Smooth muscle cell (in vitro differentiated cells): ENCODE data around the gene NPC1L1. TPM values are rescaled to one million over a fixed set of nuclear protein-coding genes. Genes with fewer than 3 reads are reported as not detected.

ENCODE experiments used
- DNase-seq: peaks from one replicate; lab custom pipeline; 2025; ENCODE audit not compliant: unreplicated experiment; lab: John Stamatoyannopoulos, UW
- H2AFZ ChIP-seq: fragments of 200-600 bp; sonication (generic); 2 replicates; pipeline ENCODE4 v1.6.0; 2016; ENCODE audit warnings: antibody characterized with exemption, low read depth, mild to moderate bottlenecking
- H3F3A ChIP-seq: fragments of 200-600 bp; sonication (generic); 2 replicates; pipeline ENCODE4 v1.6.0; 2017; ENCODE audit warnings: antibody characterized with exemption, low read depth
- H3K27ac ChIP-seq: fragments of 200-600 bp; sonication (generic); 2 replicates; pipeline ENCODE4 v1.5.1; 2016; ENCODE audit warnings: low read depth, mild to moderate bottlenecking
- H3K27me3 ChIP-seq: fragments of 200-600 bp; sonication (generic); 2 replicates; pipeline ENCODE4 v1.6.1; 2016; ENCODE audit warnings: low read depth, mild to moderate bottlenecking
- H3K36me3 ChIP-seq: fragments of 200-600 bp; sonication (generic); 2 replicates; pipeline ENCODE4 v1.5.1; 2016; ENCODE audit warnings: low read depth
- H3K4me1 ChIP-seq: fragments of 200-600 bp; sonication (generic); 2 replicates; pipeline ENCODE4 v1.5.1; 2016; ENCODE audit warnings: low read depth
- H3K4me2 ChIP-seq: fragments of 200-600 bp; sonication (generic); 2 replicates; pipeline ENCODE4 v1.6.0; 2016; ENCODE audit warnings: mild to moderate bottlenecking
- H3K4me3 ChIP-seq: fragments of 200-600 bp; sonication (generic); 2 replicates; pipeline ENCODE4 v1.5.1; 2016; ENCODE audit warnings: mild to moderate bottlenecking
- H3K79me2 ChIP-seq: fragments of 200-600 bp; sonication (generic); 2 replicates; pipeline ENCODE4 v1.6.0; 2016; ENCODE audit warnings: low read depth, mild to moderate bottlenecking
- H3K9ac ChIP-seq: fragments of 200-600 bp; sonication (generic); 2 replicates; pipeline ENCODE4 v1.6.0; 2016; ENCODE audit warnings: low read depth
- H3K9me3 ChIP-seq: fragments of 200-600 bp; sonication (generic); replicated peaks from 2 replicates; pipeline ENCODE4 v1.5.1; 2016; ENCODE audit warnings: low read depth
- H4K20me1 ChIP-seq: fragments of 200-600 bp; sonication (generic); 2 replicates; pipeline ENCODE4 v1.6.0; 2016; ENCODE audit warnings: low read depth
- WGBS: methylation state at CpG from one replicate; pipeline ENCODE4 v1.1.7; 2016; ENCODE audit warnings: low lambda C conversion rate; 5-methylcytosine and 5-hydroxymethylcytosine counted together
- polyA plus RNA-seq: library from polyadenylated mRNA; unstranded; fragments of >200 nt; fragmentation: Nextera tagmentation; extraction: Ambion mirVana; gene quantifications from 2 replicates; pipeline ENCODE4 v1.2.1, GENCODE V29; 2016
- total RNA-seq: library from RNA; depleted of rRNA; stranded (reverse); fragments of >200 nt; gene quantifications from 2 replicates; pipeline ENCODE4 v1.2.3, GENCODE V29; 2014
- TF ChIP-seq, protein P1 (sequence below): fragments of 200-600 bp; sonication (generic); IDR thresholded peaks from 2 replicates; pipeline ENCODE4 v1.5.1; 2017; ENCODE audit warnings: borderline replicate concordance, mild to moderate bottlenecking, antibody characterized with exemption; ENCODE audit not compliant: insufficient read depth, poor library complexity, severe bottlenecking

Gene NPC1L1, protein sequence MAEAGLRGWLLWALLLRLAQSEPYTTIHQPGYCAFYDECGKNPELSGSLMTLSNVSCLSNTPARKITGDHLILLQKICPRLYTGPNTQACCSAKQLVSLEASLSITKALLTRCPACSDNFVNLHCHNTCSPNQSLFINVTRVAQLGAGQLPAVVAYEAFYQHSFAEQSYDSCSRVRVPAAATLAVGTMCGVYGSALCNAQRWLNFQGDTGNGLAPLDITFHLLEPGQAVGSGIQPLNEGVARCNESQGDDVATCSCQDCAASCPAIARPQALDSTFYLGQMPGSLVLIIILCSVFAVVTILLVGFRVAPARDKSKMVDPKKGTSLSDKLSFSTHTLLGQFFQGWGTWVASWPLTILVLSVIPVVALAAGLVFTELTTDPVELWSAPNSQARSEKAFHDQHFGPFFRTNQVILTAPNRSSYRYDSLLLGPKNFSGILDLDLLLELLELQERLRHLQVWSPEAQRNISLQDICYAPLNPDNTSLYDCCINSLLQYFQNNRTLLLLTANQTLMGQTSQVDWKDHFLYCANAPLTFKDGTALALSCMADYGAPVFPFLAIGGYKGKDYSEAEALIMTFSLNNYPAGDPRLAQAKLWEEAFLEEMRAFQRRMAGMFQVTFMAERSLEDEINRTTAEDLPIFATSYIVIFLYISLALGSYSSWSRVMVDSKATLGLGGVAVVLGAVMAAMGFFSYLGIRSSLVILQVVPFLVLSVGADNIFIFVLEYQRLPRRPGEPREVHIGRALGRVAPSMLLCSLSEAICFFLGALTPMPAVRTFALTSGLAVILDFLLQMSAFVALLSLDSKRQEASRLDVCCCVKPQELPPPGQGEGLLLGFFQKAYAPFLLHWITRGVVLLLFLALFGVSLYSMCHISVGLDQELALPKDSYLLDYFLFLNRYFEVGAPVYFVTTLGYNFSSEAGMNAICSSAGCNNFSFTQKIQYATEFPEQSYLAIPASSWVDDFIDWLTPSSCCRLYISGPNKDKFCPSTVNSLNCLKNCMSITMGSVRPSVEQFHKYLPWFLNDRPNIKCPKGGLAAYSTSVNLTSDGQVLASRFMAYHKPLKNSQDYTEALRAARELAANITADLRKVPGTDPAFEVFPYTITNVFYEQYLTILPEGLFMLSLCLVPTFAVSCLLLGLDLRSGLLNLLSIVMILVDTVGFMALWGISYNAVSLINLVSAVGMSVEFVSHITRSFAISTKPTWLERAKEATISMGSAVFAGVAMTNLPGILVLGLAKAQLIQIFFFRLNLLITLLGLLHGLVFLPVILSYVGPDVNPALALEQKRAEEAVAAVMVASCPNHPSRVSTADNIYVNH (N-terminal part only)
- total RNA-seq (0.04 TPM in 1 of 2 replicates, not detected in the other), polyA plus RNA-seq (0.04 and 0.25 TPM in 2 replicates)

DNA sequence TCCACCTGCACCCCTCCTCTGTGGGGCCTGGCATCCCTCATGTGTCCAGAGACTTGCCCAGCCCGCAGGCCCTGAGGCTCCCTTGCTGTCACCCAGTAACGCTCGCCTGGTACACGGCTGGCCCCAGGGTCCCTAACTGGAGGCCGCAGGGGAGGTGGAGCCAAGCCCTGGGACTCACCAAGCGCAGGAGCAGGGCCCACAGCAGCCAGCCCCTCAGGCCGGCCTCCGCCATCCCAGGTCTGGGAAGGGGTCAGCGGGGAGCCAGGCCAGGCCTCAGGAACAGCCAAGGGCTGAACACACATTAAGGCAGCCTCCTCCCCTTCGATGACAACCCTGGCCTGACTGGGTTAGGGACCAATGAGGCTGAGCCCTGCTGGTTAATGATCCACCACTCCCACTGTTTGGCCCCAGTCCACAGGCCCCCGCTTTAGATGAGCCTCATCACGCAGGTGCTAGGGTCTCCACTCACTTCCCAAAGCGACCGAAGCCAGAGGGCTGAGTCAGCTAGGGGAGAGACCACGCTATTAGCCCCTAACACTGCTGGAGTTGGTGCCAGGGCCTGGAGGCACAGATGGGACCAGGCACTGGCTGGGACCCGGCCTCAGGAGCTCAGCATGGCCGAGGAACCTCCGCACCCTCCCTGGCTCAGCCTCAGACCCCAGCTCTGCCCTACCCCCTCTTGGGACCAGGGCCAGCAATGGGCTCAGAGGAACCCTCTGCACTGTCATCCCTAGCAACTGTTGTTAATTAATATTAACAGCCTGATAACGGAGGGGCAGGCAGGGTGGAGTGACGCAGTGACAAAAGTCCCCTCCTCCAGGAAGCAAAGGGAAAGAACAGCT is at the start of gene NPC1L1:
NPC1L1 (minus strand) TSS at position 303 of the 842 bp plus-strand sequence; CDS start at position 232, 71 bp downstream.
- H3K27ac ChIP-seq: no peak within 1 kb of the TSS
- no peaks in the 10 kb centered on the region for H3K36me3 ChIP-seq
- no peaks in the 10 kb centered on the region for H3F3A ChIP-seq
- H3K79me2 ChIP-seq: no peaks in the 10 kb centered on the region
- no peak within 1 kb of the TSS for H3K4me3 ChIP-seq
- no peaks in the 10 kb centered on the region for H3K27me3 ChIP-seq
- no peak within 1 kb of the TSS for H3K9ac ChIP-seq
- H3K4me2 ChIP-seq: no peak within 1 kb of the TSS
- no peaks in the 10 kb centered on the region for H3K9me3 ChIP-seq
- H4K20me1 ChIP-seq: no peaks in the 10 kb centered on the region
- H3K4me1 ChIP-seq: no peaks in the 10 kb centered on the region
- no peak for DNase-seq
- TF ChIP-seq, protein P1, sequence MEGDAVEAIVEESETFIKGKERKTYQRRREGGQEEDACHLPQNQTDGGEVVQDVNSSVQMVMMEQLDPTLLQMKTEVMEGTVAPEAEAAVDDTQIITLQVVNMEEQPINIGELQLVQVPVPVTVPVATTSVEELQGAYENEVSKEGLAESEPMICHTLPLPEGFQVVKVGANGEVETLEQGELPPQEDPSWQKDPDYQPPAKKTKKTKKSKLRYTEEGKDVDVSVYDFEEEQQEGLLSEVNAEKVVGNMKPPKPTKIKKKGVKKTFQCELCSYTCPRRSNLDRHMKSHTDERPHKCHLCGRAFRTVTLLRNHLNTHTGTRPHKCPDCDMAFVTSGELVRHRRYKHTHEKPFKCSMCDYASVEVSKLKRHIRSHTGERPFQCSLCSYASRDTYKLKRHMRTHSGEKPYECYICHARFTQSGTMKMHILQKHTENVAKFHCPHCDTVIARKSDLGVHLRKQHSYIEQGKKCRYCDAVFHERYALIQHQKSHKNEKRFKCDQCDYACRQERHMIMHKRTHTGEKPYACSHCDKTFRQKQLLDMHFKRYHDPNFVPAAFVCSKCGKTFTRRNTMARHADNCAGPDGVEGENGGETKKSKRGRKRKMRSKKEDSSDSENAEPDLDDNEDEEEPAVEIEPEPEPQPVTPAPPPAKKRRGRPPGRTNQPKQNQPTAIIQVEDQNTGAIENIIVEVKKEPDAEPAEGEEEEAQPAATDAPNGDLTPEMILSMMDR: no peak
- WGBS: 87% methylated on average over 20 of the region's 20 CpGs
- no peak within 1 kb of the TSS for H2AFZ ChIP-seq

DNA sequence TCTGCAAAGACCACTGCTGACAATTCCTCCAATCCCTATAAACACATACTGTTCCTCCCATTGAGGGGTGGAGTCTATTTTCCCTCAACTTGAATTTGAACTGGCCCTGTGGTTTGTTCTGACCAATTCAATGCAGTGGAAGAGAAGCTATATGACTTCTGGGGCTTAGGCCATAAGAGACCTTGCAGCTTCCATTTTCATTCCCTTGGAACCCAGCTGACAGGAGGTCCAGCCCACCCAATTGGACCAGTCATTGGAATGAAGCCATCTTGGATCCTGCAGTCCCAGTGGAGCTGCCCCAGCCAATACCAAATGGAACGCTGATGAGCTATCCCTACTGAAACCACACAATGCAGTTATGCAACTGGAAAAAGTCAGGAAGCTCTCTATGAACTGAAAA is 49.8 kb upstream of the NPC1L1 start:
- Histone ChIP-seq H3K4me2 (no peak overlapping the region), H3K9me3 (no peaks in the 10 kb centered on the region), H2AFZ (no peak overlapping the region), H3K4me3 (no peak overlapping the region), H3F3A (no peaks in the 10 kb centered on the region), H3K27ac (no peak overlapping the region), H3K79me2 (no peaks in the 10 kb centered on the region), H4K20me1 (no peaks in the 10 kb centered on the region), H3K9ac (no peak overlapping the region), H3K27me3 (no peaks in the 10 kb centered on the region), H3K4me1 (no peaks in the 10 kb centered on the region), H3K36me3 (no peaks in the 10 kb centered on the region)
- 96% methylated on average over 1 of the region's 1 CpG for WGBS
- DNase-seq: no peak
- TF ChIP-seq, protein P1: no peak

DNA sequence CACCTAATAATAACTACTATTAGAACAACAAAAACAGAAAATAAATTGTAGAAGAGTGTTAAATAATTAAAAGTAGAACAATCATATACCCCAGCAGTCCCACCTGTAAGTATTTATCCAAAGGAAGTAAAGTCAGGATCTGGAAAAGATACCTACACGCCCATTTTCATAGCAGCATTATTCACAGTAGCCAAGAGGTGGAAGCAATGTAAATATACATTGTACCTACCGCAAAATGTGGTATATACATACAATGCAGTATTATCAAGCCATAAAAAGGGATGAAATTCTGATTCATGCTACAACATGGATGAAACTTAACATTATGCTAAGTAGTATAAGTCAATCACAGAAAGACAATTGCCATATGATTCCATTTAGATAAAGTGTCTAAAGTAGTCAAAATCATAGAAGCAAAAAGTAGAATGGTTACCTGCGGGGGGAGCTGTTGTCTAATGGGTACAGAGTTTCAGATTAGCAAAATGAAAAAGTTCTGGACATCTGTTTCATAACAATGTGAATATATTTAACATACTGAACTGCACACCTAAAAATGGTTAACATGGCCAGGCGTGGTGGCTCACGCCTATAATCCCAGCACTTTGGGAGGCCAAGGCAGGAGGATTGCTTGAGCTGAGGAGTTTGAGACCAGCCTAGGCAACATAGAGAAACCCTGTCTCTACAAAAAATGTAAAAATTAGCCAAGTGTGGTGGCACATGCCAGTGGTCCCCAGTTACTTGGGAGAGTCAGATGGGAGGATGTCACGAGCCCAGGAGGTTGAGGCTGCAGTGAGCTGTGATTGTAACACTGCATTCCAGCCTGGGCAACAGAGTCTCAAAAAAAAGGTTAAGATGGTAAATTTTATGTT is 46.9 kb upstream of the NPC1L1 start:
- Histone ChIP-seq H3K9me3 (no peaks in the 10 kb centered on the region), H3K4me2 (no peak overlapping the region), H2AFZ (no peak overlapping the region), H3K27ac (no peak overlapping the region), H4K20me1 (no peaks in the 10 kb centered on the region), H3F3A (no peaks in the 10 kb centered on the region), H3K4me1 (no peaks in the 10 kb centered on the region), H3K4me3 (no peak overlapping the region), H3K9ac (no peak overlapping the region), H3K36me3 (no peaks in the 10 kb centered on the region), H3K79me2 (no peaks in the 10 kb centered on the region), H3K27me3 (no peaks in the 10 kb centered on the region)
- 60% methylated on average over 6 of the region's 6 CpGs for WGBS
- TF ChIP-seq, protein P1: peak; percentile 65
- DNase-seq: no peak
